NCI-H2171 treated with DMSO at 0.1 percent for 48 hours (cell line): ENCODE data around the gene RBX1.
A peak's percentile ranks its signal among the peaks of the same experiment; 100 is the strongest.

Experiments used
- DNase-seq: peaks from one replicate; lab custom pipeline; 2025; lab: John Stamatoyannopoulos, UW

RBX1 gene

DNA sequence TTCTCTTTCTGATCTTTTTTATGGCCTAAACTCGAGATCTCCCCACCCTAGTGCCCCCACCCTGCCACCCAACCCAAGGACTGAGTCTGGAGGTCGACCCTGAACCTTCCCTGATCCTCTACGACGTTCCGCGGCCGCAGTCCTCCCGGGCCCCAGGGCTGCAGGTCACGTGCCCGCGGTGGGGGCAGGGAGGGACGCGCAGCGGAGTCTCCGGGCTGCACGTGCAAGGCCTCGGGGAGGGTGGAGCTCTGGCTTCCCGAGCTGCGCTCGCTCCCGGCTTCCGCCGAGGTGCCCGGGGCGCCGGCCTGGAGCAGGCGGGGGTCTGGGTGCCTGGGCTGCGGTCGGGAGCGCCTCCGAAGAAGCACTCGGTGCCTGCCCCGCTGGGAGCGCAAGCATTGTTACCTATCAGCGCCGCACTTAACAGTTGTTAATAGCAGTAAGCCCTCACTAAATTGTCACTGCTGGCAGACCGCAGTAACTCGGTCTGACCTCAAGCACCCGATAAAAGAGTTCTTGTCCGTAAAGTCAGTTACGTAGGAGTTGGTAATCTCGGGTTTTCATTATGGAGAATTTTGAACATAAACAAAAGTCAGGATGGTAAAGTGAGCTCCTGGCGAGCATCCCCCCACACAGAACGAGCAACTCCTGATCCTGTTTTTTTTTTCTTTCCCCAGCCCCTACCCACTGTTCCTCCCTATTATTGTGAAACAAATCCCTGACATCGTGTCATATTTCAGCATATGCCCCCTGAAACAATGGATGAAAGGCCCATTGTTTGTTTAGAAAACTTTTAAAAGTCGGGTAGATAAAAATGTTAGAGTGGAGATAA lies 71.5 kb downstream of the RBX1 start:
- peak; percentile 90 for DNase-seq
